BLaER1 treated with 17β-estradiol and CSF1 and Interleukin-3, amounts not matched to agents 10 nM and 100 nM (cell line): Measurements from ENCODE around the gene NAP1L2.
"Not testable (repeated sequence)": the region's sequence is repeated elsewhere in the genome, so short reads cannot be mapped to it uniquely, and the experiment has no call there.

Experiments
- H3K27ac ChIP-seq, 11 experiments: shearing (Covaris generic); formaldehyde crosslinking; 2 replicates each; pipeline ENCODE4 v1.8.1; 2022
- H3K27me3 ChIP-seq, 11 experiments: shearing (Covaris generic); formaldehyde crosslinking; 2 replicates each; pipeline ENCODE4 v1.8.1; 2022
- H3K36me3 ChIP-seq, 11 experiments: shearing (Covaris generic); formaldehyde crosslinking; 2 replicates each; pipeline ENCODE4 v1.8.1; 2022
- H3K4me1 ChIP-seq, 10 experiments: shearing (Covaris generic); formaldehyde crosslinking; 2 replicates each; pipeline ENCODE4 v1.8.1; 2022
- H3K4me2 ChIP-seq, 11 experiments: shearing (Covaris generic); formaldehyde crosslinking; 2 replicates each; pipeline ENCODE4 v1.8.1; 2022
- H3K4me3 ChIP-seq, 10 experiments: shearing (Covaris generic); formaldehyde crosslinking; 2 replicates each; pipeline ENCODE4 v1.8.1; 2022
- H3K9ac ChIP-seq, 11 experiments: shearing (Covaris generic); formaldehyde crosslinking; 2 replicates each; pipeline ENCODE4 v1.8.1; 2022
- H3K9me3 ChIP-seq, 11 experiments: shearing (Covaris generic); formaldehyde crosslinking; replicated peaks in 1 of 11; 2 replicates each; pipeline ENCODE4 v1.8.1; 2022
- H4K20me1 ChIP-seq, 11 experiments: shearing (Covaris generic); formaldehyde crosslinking; 2 replicates each; pipeline ENCODE4 v1.8.1; 2022
- Cebpa-rat ChIP-seq, 11 experiments: shearing (Covaris generic); IDR thresholded peaks; 2 replicates each; pipeline ENCODE4 v1.8.1; 2022

NAP1L2 gene, protein sequence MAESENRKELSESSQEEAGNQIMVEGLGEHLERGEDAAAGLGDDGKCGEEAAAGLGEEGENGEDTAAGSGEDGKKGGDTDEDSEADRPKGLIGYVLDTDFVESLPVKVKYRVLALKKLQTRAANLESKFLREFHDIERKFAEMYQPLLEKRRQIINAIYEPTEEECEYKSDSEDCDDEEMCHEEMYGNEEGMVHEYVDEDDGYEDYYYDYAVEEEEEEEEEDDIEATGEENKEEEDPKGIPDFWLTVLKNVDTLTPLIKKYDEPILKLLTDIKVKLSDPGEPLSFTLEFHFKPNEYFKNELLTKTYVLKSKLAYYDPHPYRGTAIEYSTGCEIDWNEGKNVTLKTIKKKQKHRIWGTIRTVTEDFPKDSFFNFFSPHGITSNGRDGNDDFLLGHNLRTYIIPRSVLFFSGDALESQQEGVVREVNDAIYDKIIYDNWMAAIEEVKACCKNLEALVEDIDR

DNA sequence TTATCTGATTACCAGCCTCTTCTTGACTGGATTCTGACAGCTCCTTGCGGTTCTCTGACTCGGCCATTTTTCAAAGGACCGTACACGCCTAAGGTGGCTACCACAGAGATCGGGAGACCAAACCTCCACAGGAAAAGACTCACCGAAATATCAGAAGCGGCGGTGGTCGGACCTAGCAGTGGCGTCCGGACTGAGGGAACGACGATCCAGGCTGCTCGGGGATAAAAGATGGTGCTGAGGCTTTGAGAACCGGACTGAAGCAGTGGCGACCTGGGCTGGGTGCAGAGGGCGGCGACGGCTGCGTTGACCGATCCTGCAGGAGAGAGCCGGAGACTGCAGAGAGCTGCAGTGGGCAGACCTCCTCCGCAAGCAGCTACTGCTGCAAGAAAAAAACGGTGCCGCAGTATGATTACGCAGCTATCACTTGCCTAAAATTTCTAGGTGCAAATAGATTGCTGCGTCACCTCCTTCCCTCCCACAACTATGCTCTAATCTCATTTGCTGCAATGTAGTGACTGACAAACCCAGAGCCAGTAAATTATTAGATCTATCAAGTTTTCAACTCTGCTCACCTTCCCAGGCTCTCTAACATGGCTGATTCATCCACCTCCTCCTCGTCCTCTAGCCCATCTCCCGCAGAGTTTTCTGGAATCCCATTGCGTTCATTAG lies at the start of gene NAP1L2:
TSS of gene NAP1L2 (minus strand) at position 426 of the 669 bp plus-strand sequence. CDS start at position 67, 359 bp downstream.
- TF ChIP-seq Cebpa-rat (IDR thresholded peaks at IDR 0.05) = no peak

DNA sequence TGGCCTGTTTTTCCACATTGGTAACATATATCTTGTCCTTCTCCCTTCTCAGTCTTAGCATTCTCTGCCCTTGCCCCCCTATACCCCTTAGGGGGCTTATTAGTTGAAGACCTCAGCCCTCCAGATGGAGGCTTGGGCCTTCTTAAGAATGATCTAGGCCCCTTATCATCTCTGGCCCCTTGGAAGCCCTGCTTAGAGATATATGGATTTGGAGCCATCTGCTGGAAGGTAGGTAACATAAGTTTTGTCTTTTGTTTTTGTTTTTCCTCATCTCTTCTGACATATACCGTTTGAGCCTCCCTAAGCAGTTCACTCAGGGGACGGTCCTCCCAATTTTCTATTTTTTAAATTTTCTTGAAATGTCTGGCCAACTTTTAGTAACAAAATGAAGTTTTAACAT lies 48.3 kb upstream of the NAP1L2 start:
- Histone ChIP-seq H3K27ac (no peak overlapping the region), H3K4me2 (no peak overlapping the region), H3K4me1 (peaks cover 0 to 8% (median 0%) of the 10 kb centered on the region in 10 experiments; a peak in 2 of 20 replicates), H4K20me1 (peaks cover 0 to 7% (median 0%) of the 10 kb centered on the region in 11 experiments; a peak in 4 of 22 replicates), H3K9me3 (peaks cover 0 to 9% (median 0%) of the 10 kb centered on the region in 11 experiments; a peak in 2 of 22 replicates), H3K27me3 (peaks cover 90 to 94% (median 92%) of the 10 kb centered on the region in 11 experiments), H3K4me3 (no peak overlapping the region), H3K9ac (no peak overlapping the region), H3K36me3 (no peaks in the 10 kb centered on the region)
- no peak for TF ChIP-seq Cebpa-rat (IDR thresholded peaks at IDR 0.05)

More for the DNA sequence above, at the start of gene NAP1L2:
- H3K4me2 ChIP-seq = no peak within 1 kb of the TSS
- H3K4me3 ChIP-seq = no peak within 1 kb of the TSS
- H3K27ac ChIP-seq = no peak within 1 kb of the TSS
- no peaks in the 10 kb centered on the region for H3K4me1 ChIP-seq
- H4K20me1 ChIP-seq = no peaks in the 10 kb centered on the region
- no peaks in the 10 kb centered on the region for H3K36me3 ChIP-seq
- H3K9ac ChIP-seq = no peak within 1 kb of the TSS
- H3K9me3 ChIP-seq = peaks cover 3 to 6% (median 4%) of the 10 kb centered on the region in 11 experiments
- peaks cover 37 to 95% (median 76%) of the 10 kb centered on the region in 11 experiments for H3K27me3 ChIP-seq

DNA sequence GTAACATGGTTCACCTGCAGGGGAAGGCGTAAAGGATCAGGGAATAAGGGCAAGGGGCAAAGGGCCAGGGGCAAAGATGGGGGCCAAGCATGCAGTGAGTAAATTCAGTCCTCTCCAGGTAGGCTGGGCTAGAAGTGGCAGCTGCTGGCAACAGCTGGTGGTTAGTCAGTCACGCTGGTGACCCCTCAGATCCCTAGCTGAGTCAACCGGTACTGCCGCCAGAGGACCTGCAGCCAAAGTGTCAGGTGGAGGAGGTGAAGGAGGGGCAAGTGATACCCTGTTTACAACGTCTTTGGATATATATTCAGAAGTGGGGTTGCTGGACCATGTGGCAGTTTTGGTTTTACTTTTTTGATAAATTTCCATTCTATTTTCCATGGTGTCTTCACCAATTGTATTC lies 24.6 kb upstream of the NAP1L2 start:
- Histone ChIP-seq H3K36me3 (no peaks in the 10 kb centered on the region), H3K4me2 (no peak overlapping the region), H3K4me1 (no peaks in the 10 kb centered on the region), H3K27ac (no peak overlapping the region), H3K27me3 (peaks cover 40 to 83% (median 64%) of the 10 kb centered on the region in 11 experiments), H3K9me3 (peaks cover 6 to 43% (median 11%) of the 10 kb centered on the region in 11 experiments; a peak in 13 of 22 replicates), H3K4me3 (no peak overlapping the region), H4K20me1 (no peaks in the 10 kb centered on the region), H3K9ac (no peak overlapping the region)
- no peak for TF ChIP-seq Cebpa-rat (IDR thresholded peaks at IDR 0.05)

DNA sequence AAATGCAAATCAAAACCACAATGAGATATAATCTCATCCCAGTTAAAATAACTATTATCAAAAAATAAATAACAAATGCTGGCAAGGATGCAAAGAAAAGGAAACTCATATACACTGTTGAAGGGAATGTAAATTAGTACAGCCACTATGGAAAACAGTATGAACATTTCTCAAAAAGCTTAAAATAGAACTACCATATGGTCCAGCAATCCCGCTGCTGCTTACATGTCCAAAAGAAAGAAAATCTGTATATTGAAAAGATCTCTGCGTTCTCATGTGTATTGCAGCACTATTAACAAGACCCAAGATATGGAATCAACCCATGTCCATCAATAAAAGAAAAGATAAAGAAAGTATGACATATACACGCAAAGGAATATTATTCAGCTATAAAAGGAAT lies 3.0 kb upstream of the NAP1L2 start:
- TF ChIP-seq Cebpa-rat (IDR thresholded peaks at IDR 0.05) = no peak
- H3K4me1 ChIP-seq = no peaks in the 10 kb centered on the region

DNA sequence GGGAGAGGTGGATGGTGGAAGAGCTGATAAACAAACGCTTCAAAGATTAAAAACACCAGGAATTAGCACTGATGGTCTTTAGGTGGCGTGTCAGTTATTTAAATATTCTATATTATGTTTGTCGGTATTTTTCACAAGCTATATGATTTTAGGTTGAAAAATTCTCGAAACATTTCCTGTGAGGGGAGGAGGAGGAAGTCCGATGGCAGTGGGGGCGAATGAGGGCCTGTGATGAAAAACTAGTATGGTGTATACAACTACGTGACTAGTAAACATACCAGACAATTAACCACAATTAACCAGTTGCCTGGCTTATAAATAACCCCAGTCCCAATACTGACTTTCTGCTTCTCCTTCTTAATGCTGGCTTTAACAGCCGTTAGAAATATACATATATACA lies 595 bp upstream of the NAP1L2 start:
- Histone ChIP-seq H3K36me3 (no peaks in the 10 kb centered on the region), H3K27me3 (peaks cover 37 to 94% (median 76%) of the 10 kb centered on the region in 11 experiments), H4K20me1 (no peaks in the 10 kb centered on the region), H3K4me2 (no peak overlapping the region), H3K4me1 (no peaks in the 10 kb centered on the region), H3K9ac (no peak overlapping the region), H3K4me3 (no peak overlapping the region), H3K27ac (no peak overlapping the region), H3K9me3 (peaks cover 8 to 13% (median 10%) of the 10 kb centered on the region in 11 experiments)
- TF ChIP-seq Cebpa-rat (IDR thresholded peaks at IDR 0.05) = no peak

More for the DNA sequence above, 3.0 kb upstream of the NAP1L2 start:
- Histone ChIP-seq H3K27me3 (peaks cover 29 to 75% (median 60%) of the 10 kb centered on the region in 11 experiments), H3K4me3 (no peak overlapping the region), H3K9ac (no peak overlapping the region), H3K9me3 (peaks cover 21 to 37% (median 30%) of the 10 kb centered on the region in 11 experiments), H3K36me3 (no peaks in the 10 kb centered on the region), H4K20me1 (no peaks in the 10 kb centered on the region), H3K4me2 (no peak overlapping the region), H3K27ac (no peak overlapping the region)

DNA sequence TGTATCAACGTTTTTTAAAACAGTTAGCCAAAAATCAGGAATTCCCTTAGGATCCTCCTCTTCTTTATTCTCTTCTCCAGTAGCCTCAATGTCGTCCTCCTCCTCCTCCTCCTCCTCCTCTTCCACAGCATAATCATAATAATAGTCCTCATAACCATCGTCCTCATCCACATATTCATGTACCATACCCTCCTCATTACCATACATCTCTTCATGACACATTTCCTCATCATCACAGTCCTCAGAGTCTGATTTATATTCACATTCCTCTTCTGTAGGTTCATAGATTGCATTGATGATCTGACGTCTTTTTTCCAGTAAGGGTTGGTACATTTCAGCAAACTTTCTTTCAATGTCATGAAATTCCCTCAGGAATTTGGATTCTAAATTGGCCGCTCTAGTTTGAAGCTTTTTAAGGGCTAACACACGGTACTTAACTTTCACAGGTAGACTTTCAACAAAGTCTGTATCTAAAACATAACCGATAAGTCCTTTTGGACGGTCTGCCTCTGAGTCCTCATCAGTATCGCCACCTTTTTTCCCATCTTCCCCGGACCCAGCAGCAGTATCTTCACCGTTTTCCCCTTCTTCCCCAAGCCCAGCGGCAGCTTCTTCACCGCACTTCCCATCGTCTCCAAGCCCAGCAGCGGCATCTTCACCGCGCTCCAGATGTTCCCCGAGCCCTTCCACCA lies 771 bp downstream of the NAP1L2 start:
- H3K4me2 ChIP-seq = no peak overlapping the region
- H3K36me3 ChIP-seq = no peaks in the 10 kb centered on the region
- no peaks in the 10 kb centered on the region; a peak in 1 of 22 replicates for H3K9me3 ChIP-seq
- H3K27me3 ChIP-seq = peaks cover 34 to 95% (median 74%) of the 10 kb centered on the region in 11 experiments
- no peaks in the 10 kb centered on the region for H4K20me1 ChIP-seq
- no peak overlapping the region for H3K27ac ChIP-seq
- H3K4me3 ChIP-seq = no peak overlapping the region
- no peaks in the 10 kb centered on the region for H3K4me1 ChIP-seq
- H3K9ac ChIP-seq = no peak overlapping the region
- TF ChIP-seq Cebpa-rat (IDR thresholded peaks at IDR 0.05) = no peak

DNA sequence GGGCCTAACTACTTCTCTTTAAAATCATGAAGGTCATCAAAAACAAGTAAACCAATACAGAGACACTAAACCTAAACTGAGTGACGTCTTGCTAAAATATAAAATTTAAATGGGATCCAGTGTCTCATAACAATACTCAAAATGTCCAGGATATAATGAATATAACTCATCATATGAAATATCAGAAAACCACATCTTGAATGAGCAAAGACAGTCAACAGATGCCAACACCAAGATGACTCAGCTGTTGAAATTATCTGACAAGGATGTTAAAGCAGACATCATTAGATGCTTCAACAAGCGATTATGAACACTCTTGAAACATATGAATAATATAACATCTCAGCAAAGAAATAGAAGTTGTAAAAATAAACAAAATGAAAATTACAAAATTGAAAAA lies 8.3 kb downstream of the NAP1L2 start:
- no peak for TF ChIP-seq Cebpa-rat (IDR thresholded peaks at IDR 0.05)
- H3K4me3 ChIP-seq = no peak overlapping the region
- H3K4me2 ChIP-seq = no peak overlapping the region
- peaks cover 37 to 94% (median 76%) of the 10 kb centered on the region in 11 experiments for H3K27me3 ChIP-seq
- no peak overlapping the region for H3K27ac ChIP-seq
- H4K20me1 ChIP-seq = no peaks in the 10 kb centered on the region
- H3K4me1 ChIP-seq = no peaks in the 10 kb centered on the region
- H3K9me3 ChIP-seq = peaks cover 20 to 29% (median 26%) of the 10 kb centered on the region in 11 experiments
- no peak overlapping the region for H3K9ac ChIP-seq
- no peaks in the 10 kb centered on the region for H3K36me3 ChIP-seq

DNA sequence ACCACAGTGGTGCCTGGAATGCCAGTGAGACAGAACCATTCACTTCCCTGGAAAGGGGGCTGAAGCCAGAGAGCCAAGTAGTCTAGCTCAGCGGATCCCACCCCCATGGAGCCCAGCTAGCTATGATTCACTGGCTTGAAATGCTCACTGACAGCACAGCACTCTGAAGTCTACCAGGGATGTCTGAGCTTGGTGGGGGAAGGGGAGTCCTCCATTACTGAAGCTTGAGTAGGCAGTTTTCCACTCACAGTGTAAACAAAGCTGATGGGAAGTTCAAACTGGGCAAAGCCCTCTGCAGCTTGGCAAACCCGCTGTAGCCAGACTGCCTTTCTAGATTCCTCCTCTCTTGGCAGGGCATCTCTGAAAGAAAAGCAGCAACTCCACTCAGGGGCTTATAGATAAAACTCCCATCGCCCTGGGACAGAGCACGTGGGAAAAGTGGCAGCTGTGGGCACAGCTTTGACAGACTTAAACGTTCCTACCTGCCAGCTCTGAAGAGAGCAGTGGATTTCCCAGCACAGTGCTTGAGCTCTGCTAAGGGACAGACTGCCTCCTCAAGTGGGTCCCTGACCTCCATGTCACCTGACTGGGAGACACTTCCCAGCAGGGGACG lies 32.0 kb downstream of the NAP1L2 start:
- Histone ChIP-seq H3K9me3 (peaks cover 9 to 27% (median 15%) of the 10 kb centered on the region in 11 experiments; a peak in 12 of 22 replicates), H4K20me1 (no peaks in the 10 kb centered on the region), H3K27me3 (peaks cover 33 to 92% (median 80%) of the 10 kb centered on the region in 11 experiments; a peak in 21 of 22 replicates), H3K36me3 (no peaks in the 10 kb centered on the region), H3K4me1 (no peaks in the 10 kb centered on the region), H3K27ac (no peak overlapping the region), H3K9ac (no peak overlapping the region), H3K4me2 (no peak overlapping the region), H3K4me3 (no peak overlapping the region)
- TF ChIP-seq Cebpa-rat (IDR thresholded peaks at IDR 0.05) = no peak

DNA sequence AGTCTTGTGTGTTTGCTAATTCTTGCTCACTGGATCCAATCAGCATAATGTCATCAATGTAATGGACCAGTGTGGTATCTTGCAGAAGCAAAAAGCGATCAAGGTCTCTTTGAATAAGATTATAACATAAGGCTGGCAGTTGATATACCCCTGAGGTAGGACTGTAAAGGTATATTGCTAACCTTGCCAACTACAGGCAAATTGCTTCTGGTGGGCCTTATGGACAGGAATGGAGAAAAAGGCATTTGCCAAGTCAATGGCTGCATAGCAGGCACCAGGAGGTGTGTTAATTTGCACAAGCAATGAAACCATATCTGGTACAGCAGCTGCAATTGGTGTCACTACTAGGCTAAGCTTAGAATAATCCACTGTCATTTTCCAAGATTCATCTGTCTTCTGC lies 45.7 kb downstream of the NAP1L2 start:
- H3K27ac ChIP-seq, H3K4me1 ChIP-seq, H4K20me1 ChIP-seq, H3K9ac ChIP-seq, H3K4me3 ChIP-seq, H3K4me2 ChIP-seq, H3K36me3 ChIP-seq: not testable (repeated sequence)
- H3K9me3 ChIP-seq = peaks cover 7 to 32% (median 20%) of the 10 kb centered on the region in 11 experiments; a peak in 16 of 22 replicates
- H3K27me3 ChIP-seq = peaks cover 20 to 86% (median 69%) of the 10 kb centered on the region in 11 experiments; a peak in 21 of 22 replicates
